ENCODE measurements around the gene SHROOM3. TPM values are rescaled to one million over a fixed set of nuclear protein-coding genes. Genes with fewer than 3 reads are reported as not detected.

The SHROOM3 gene
- total and polyA plus RNA-seq, 2 experiments from 2014 or later, result 11.3 to 73.5 TPM

DNA sequence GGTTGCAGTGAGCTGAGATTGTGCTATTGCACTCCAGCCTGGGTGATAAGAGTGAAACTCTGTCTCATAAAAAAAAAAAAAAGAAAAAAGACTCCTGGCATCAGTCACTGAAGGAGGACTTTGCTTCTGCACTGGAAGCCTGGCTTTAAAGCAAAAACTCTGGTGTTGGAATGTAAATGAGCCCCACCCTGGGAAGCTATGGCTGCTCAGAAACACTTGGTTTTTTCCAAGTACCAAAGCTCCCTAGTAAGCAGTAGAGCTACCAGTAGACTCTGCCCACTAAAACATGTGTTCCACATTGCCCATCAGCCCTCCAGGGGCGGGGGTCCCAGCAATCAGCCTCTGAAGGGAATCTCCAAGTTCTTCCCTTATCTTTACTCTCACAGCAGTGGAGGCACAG lies 154.4 kb downstream of the SHROOM3 start:
- DNase-seq (ENCODE audit: low spot score) (peak; percentile 57), ATAC-seq (peak; percentile 11)
- no peaks in the 10 kb centered on the region for H3K9me2 ChIP-seq (ENCODE audit: insufficient read depth)
- no peak for TF ChIP-seq CREB1 (CRISPR knock-in tag; IDR thresholded peaks at IDR 0.05; ENCODE audit: low read depth)
- TF ChIP-seq ZNF331 (CRISPR knock-in tag; IDR thresholded peaks at IDR 0.05; ENCODE audit: low read depth), result no peak
- TF ChIP-seq, protein P1, sequence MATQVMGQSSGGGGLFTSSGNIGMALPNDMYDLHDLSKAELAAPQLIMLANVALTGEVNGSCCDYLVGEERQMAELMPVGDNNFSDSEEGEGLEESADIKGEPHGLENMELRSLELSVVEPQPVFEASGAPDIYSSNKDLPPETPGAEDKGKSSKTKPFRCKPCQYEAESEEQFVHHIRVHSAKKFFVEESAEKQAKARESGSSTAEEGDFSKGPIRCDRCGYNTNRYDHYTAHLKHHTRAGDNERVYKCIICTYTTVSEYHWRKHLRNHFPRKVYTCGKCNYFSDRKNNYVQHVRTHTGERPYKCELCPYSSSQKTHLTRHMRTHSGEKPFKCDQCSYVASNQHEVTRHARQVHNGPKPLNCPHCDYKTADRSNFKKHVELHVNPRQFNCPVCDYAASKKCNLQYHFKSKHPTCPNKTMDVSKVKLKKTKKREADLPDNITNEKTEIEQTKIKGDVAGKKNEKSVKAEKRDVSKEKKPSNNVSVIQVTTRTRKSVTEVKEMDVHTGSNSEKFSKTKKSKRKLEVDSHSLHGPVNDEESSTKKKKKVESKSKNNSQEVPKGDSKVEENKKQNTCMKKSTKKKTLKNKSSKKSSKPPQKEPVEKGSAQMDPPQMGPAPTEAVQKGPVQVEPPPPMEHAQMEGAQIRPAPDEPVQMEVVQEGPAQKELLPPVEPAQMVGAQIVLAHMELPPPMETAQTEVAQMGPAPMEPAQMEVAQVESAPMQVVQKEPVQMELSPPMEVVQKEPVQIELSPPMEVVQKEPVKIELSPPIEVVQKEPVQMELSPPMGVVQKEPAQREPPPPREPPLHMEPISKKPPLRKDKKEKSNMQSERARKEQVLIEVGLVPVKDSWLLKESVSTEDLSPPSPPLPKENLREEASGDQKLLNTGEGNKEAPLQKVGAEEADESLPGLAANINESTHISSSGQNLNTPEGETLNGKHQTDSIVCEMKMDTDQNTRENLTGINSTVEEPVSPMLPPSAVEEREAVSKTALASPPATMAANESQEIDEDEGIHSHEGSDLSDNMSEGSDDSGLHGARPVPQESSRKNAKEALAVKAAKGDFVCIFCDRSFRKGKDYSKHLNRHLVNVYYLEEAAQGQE (IDR thresholded peaks at IDR 0.05; ENCODE audit: unreplicated experiment), result no peak
- TF ChIP-seq STAT1 (IDR thresholded peaks at IDR 0.05; ENCODE audit: unreplicated experiment), result no peak
- TF ChIP-seq POLR2AphosphoS5 (IDR thresholded peaks at IDR 0.05; ENCODE audit: low read depth), result no peak
- no peak for TF ChIP-seq NANOG (IDR thresholded peaks at IDR 0.05; ENCODE audit: borderline replicate concordance)
- no peak for TF ChIP-seq JUNB (IDR thresholded peaks at IDR 0.05; ENCODE audit: unreplicated experiment)
- TF ChIP-seq ZNF114 (CRISPR knock-in tag; IDR thresholded peaks at IDR 0.05), result no peak
- no peak for TF ChIP-seq EZH2phosphoT487 (IDR thresholded peaks at IDR 0.05; ENCODE audit: unreplicated experiment)
- no peak for TF ChIP-seq EZH2 (IDR thresholded peaks at IDR 0.05; ENCODE audit: low read depth, unreplicated experiment)
- TF ChIP-seq, protein P2, sequence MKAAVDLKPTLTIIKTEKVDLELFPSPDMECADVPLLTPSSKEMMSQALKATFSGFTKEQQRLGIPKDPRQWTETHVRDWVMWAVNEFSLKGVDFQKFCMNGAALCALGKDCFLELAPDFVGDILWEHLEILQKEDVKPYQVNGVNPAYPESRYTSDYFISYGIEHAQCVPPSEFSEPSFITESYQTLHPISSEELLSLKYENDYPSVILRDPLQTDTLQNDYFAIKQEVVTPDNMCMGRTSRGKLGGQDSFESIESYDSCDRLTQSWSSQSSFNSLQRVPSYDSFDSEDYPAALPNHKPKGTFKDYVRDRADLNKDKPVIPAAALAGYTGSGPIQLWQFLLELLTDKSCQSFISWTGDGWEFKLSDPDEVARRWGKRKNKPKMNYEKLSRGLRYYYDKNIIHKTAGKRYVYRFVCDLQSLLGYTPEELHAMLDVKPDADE (IDR thresholded peaks at IDR 0.05), result no peak
- TF ChIP-seq CTCF (conservative IDR thresholded peaks at IDR 0.05; ENCODE audit: low read depth in 2 of 2), result no peak
- TF ChIP-seq, protein P3, sequence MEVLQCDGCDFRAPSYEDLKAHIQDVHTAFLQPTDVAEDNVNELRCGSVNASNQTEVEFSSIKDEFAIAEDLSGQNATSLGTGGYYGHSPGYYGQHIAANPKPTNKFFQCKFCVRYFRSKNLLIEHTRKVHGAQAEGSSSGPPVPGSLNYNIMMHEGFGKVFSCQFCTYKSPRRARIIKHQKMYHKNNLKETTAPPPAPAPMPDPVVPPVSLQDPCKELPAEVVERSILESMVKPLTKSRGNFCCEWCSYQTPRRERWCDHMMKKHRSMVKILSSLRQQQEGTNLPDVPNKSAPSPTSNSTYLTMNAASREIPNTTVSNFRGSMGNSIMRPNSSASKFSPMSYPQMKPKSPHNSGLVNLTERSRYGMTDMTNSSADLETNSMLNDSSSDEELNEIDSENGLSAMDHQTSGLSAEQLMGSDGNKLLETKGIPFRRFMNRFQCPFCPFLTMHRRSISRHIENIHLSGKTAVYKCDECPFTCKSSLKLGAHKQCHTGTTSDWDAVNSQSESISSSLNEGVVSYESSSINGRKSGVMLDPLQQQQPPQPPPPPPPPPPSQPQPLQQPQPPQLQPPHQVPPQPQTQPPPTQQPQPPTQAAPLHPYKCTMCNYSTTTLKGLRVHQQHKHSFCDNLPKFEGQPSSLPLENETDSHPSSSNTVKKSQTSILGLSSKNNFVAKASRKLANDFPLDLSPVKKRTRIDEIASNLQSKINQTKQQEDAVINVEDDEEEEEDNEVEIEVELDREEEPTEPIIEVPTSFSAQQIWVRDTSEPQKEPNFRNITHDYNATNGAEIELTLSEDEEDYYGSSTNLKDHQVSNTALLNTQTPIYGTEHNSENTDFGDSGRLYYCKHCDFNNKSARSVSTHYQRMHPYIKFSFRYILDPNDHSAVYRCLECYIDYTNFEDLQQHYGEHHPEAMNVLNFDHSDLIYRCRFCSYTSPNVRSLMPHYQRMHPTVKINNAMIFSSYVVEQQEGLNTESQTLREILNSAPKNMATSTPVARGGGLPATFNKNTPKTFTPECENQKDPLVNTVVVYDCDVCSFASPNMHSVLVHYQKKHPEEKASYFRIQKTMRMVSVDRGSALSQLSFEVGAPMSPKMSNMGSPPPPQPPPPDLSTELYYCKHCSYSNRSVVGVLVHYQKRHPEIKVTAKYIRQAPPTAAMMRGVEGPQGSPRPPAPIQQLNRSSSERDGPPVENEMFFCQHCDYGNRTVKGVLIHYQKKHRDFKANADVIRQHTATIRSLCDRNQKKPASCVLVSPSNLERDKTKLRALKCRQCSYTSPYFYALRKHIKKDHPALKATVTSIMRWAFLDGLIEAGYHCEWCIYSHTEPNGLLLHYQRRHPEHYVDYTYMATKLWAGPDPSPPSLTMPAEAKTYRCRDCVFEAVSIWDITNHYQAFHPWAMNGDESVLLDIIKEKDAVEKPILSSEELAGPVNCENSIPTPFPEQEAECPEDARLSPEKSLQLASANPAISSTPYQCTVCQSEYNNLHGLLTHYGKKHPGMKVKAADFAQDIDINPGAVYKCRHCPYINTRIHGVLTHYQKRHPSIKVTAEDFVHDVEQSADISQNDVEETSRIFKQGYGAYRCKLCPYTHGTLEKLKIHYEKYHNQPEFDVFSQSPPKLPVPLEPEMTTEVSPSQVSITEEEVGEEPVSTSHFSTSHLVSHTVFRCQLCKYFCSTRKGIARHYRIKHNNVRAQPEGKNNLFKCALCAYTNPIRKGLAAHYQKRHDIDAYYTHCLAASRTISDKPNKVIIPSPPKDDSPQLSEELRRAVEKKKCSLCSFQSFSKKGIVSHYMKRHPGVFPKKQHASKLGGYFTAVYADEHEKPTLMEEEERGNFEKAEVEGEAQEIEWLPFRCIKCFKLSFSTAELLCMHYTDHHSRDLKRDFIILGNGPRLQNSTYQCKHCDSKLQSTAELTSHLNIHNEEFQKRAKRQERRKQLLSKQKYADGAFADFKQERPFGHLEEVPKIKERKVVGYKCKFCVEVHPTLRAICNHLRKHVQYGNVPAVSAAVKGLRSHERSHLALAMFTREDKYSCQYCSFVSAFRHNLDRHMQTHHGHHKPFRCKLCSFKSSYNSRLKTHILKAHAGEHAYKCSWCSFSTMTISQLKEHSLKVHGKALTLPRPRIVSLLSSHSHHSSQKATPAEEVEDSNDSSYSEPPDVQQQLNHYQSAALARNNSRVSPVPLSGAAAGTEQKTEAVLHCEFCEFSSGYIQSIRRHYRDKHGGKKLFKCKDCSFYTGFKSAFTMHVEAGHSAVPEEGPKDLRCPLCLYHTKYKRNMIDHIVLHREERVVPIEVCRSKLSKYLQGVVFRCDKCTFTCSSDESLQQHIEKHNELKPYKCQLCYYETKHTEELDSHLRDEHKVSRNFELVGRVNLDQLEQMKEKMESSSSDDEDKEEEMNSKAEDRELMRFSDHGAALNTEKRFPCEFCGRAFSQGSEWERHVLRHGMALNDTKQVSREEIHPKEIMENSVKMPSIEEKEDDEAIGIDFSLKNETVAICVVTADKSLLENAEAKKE (CRISPR knock-in tag; IDR thresholded peaks at IDR 0.05), result no peak
- peaks cover 55% of the 10 kb centered on the region for H3K4me1 ChIP-seq (ENCODE audit: insufficient read depth)
- no peaks in the 10 kb centered on the region for H3K27me3 ChIP-seq (ENCODE audit: insufficient read depth)
- peaks cover 70% of the 10 kb centered on the region for H3K4me1 Mint-ChIP-seq
- peak overlapping the region; percentile 98 for H3K27ac ChIP-seq (ENCODE audit: low read depth)
- no peaks in the 10 kb centered on the region for H3K27me3 Mint-ChIP-seq (ENCODE audit: insufficient read depth, low read depth, poor library complexity)
- H3K4me3 ChIP-seq, result peak overlapping the region; percentile 10; the same call in 1 of the 2 replicates
- H3K4me3 Mint-ChIP-seq, result 0 out of 3 replicates have a peak overlapping the region, but pooled peaks have one; percentile 43
- H3K79me2 ChIP-seq (replicated peaks; ENCODE audit: insufficient read depth), result no peaks in the 10 kb centered on the region
- H4K20me1 ChIP-seq (replicated peaks; ENCODE audit: insufficient read depth), result no peaks in the 10 kb centered on the region
- 0 out of 3 replicates have a peak, but pooled peaks cover 2% of the 10 kb centered on the region for H3K36me3 Mint-ChIP-seq (ENCODE audit: low read depth)
- H3F3A ChIP-seq (replicated peaks; ENCODE audit: low read depth), result peaks cover 4% of the 10 kb centered on the region; the same call in 1 of the 2 replicates
- H3K27ac Mint-ChIP-seq, result peak overlapping the region; percentile 97
- no peaks in the 10 kb centered on the region for H3K36me3 ChIP-seq (ENCODE audit: insufficient read depth)
- H3K4me2 ChIP-seq, result peak overlapping the region; percentile 6
- H2AFZ ChIP-seq, result no peak overlapping the region
- H3K9me3 Mint-ChIP-seq, result no peaks in the 10 kb centered on the region; the same call in 2 of the 3 replicates

Data from GM23338 (cell line).